HEK293 (cell line): ENCODE measurements around the gene DCDC2B.

Experiments
- BCL11A ChIP-seq: fragments of 450-650 bp; formaldehyde crosslinking; IDR thresholded peaks from 2 replicates; pipeline ENCODE4 v1.5.1; 2016; ENCODE audit warnings: low read depth, missing biosample characterization, missing genetic modification characterization
- BCL11B ChIP-seq: fragments of 450-650 bp; formaldehyde crosslinking; IDR thresholded peaks from 2 replicates; pipeline ENCODE4 v1.5.1; 2016; ENCODE audit warnings: low read depth, missing biosample characterization, missing genetic modification characterization
- CTCF ChIP-seq: fragments of 450-650 bp; formaldehyde crosslinking; IDR thresholded peaks from 2 replicates; pipeline ENCODE4 v1.5.1; 2016; ENCODE audit warnings: missing biosample characterization, missing genetic modification characterization
- EGR2 ChIP-seq: fragments of 450-650 bp; formaldehyde crosslinking; IDR thresholded peaks from 2 replicates; pipeline ENCODE4 v1.5.1; 2016; ENCODE audit warnings: low read depth, missing biosample characterization, missing genetic modification characterization
- REST ChIP-seq: fragments of 450-650 bp; formaldehyde crosslinking; IDR thresholded peaks from 2 replicates; pipeline ENCODE4 v1.5.1; 2016; ENCODE audit warnings: missing biosample characterization, missing genetic modification characterization
- SETDB1 ChIP-seq: IDR thresholded peaks from one replicate; pipeline ENCODE4 v1.6.1; 2017; ENCODE audit warnings: mild to moderate bottlenecking, low read length, moderate library complexity, mixed read lengths; ENCODE audit not compliant: insufficient read length
- ZNF24 ChIP-seq: fragments of 450-650 bp; formaldehyde crosslinking; IDR thresholded peaks from 2 replicates; pipeline ENCODE4 v1.5.1; 2016; ENCODE audit warnings: missing biosample characterization, missing genetic modification characterization
- ZNF488 ChIP-seq: fragments of 450-650 bp; formaldehyde crosslinking; IDR thresholded peaks from 2 replicates; pipeline ENCODE4 v1.5.1; 2016; ENCODE audit warnings: missing biosample characterization, missing genetic modification characterization
- ZNF555 ChIP-seq: fragments of 450-650 bp; formaldehyde crosslinking; conservative IDR thresholded peaks from 2 replicates; pipeline ENCODE4 v1.5.1; 2017; ENCODE audit warnings: missing biosample characterization, mild to moderate bottlenecking, missing genetic modification characterization, inconsistent platforms
- ZNF626 ChIP-seq: fragments of 450-650 bp; sonication (Bioruptor Pico); formaldehyde crosslinking; IDR thresholded peaks from 2 replicates; pipeline ENCODE4 v1.5.1; 2018; ENCODE audit warnings: missing biosample characterization, missing genetic modification characterization, inconsistent platforms
- ZSCAN30 ChIP-seq: fragments of 450-650 bp; IDR thresholded peaks from 2 replicates; pipeline ENCODE4 v1.5.1; 2018; ENCODE audit warnings: missing biosample characterization, mild to moderate bottlenecking, missing genetic modification characterization, moderate library complexity

- TF ChIP-seq ZNF555 (tag by site-specific recombination) (no peak), CTCF (tag by site-specific recombination) (no peak), SETDB1 (no peak), BCL11B (no peak), ZSCAN30 (tag by site-specific recombination) (no peak), ZNF24 (tag by site-specific recombination) (no peak), REST (no peak), BCL11A (tag by site-specific recombination) (no peak), ZNF488 (tag by site-specific recombination) (no peak), EGR2 (tag by site-specific recombination) (no peak), ZNF626 (tag by site-specific recombination) (no peak)
Measured at GRCh38 chr1:32256473-32257226, 47.8 kb downstream of the DCDC2B start.
